H1 (cell line): Measurements from ENCODE around the gene ODR4.

ENCODE experiments used
- EP300 ChIP-seq, 2 experiments: IDR thresholded peaks; 1 replicate in 1 of 2; 2 replicates in 1 of 2; pipeline ENCODE4 v1.6.1; 2011 to 2012; ENCODE audit warnings: low read depth in 2 of 2, low read length in 2 of 2, mild to moderate bottlenecking in 2 of 2, borderline replicate concordance in 1 of 2, inconsistent platforms in 1 of 2, moderate library complexity in 1 of 2
- EZH2 ChIP-seq: fragments of 200-600 bp; sonication (generic); IDR thresholded peaks from 2 replicates; pipeline ENCODE4 v1.7.1; 2012; ENCODE audit warnings: low read depth, mild to moderate bottlenecking, moderate library complexity, low read length, inconsistent platforms; ENCODE audit not compliant: severe bottlenecking
- GABPA ChIP-seq: IDR thresholded peaks from 2 replicates; pipeline ENCODE4 v1.6.1; 2011; ENCODE audit warnings: mild to moderate bottlenecking, low read length, moderate library complexity, borderline replicate concordance; ENCODE audit not compliant: insufficient read depth
- GTF2F1 ChIP-seq: IDR thresholded peaks from 2 replicates; pipeline ENCODE4 v1.6.1; 2012; ENCODE audit warnings: low read depth, low read length, improper control_type of control experiment, borderline replicate concordance
- POLR2A ChIP-seq, 2 experiments: IDR thresholded peaks; 1 replicate in 1 of 2; 2 replicates in 1 of 2; pipeline ENCODE4 v1.6.1; 2011; ENCODE audit warnings: low read depth in 2 of 2, low read length in 2 of 2, mild to moderate bottlenecking in 2 of 2; ENCODE audit errors: control extremely low read depth in 1 of 2
- POLR2AphosphoS5 ChIP-seq: IDR thresholded peaks from 2 replicates; pipeline ENCODE4 v1.6.1; 2011; ENCODE audit warnings: low read depth, low read length
- SAP30 ChIP-seq: fragments of 300-600 bp; sonication (generic); IDR thresholded peaks from 2 replicates; pipeline ENCODE4 v1.7.1; 2012; ENCODE audit warnings: low read length, moderate library complexity, mild to moderate bottlenecking, inconsistent platforms; ENCODE audit not compliant: insufficient read depth, insufficient replicate concordance
- TBP ChIP-seq: IDR thresholded peaks from 2 replicates; pipeline ENCODE4 v1.6.1; 2011; ENCODE audit warnings: low read depth, low read length, improper control_type of control experiment
- TF ChIP-seq, protein P1 (sequence below), 3 experiments: IDR thresholded peaks; 1 replicate in 2 of 3; 2 replicates in 1 of 3; pipeline versions ENCODE4 v1.5.1 to v1.6.1; 2011; ENCODE audit warnings: low read length in 3 of 3, mild to moderate bottlenecking in 3 of 3, inconsistent platforms in 2 of 3, low read depth in 1 of 3, moderate library complexity in 1 of 3; ENCODE audit not compliant: insufficient read depth in 1 of 3; ENCODE audit errors: control extremely low read depth in 1 of 3
- TF ChIP-seq, protein P2 (sequence below): IDR thresholded peaks from 2 replicates; pipeline ENCODE4 v1.6.1; 2011; ENCODE audit warnings: low read length, improper control_type of control experiment

DNA sequence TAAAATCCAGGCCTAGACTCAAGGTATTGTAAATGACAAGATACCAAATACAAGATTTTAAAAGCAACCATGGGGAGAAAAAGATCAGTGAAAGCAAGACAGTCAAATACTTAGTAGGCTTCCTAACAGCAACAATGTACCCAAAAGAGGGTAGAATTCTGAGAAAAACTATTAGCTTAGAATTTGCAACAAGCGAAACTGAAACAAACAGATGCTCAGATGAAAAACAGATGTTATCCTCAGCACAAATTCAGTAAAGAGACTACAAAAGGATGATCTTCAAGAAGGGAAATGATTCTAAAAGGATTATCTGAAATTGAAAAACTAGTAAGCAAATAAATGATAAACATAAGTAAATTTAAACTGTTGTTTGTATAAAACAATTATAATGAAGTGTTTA lies 45.3 kb downstream of the ODR4 start:
- TF ChIP-seq, protein P1, sequence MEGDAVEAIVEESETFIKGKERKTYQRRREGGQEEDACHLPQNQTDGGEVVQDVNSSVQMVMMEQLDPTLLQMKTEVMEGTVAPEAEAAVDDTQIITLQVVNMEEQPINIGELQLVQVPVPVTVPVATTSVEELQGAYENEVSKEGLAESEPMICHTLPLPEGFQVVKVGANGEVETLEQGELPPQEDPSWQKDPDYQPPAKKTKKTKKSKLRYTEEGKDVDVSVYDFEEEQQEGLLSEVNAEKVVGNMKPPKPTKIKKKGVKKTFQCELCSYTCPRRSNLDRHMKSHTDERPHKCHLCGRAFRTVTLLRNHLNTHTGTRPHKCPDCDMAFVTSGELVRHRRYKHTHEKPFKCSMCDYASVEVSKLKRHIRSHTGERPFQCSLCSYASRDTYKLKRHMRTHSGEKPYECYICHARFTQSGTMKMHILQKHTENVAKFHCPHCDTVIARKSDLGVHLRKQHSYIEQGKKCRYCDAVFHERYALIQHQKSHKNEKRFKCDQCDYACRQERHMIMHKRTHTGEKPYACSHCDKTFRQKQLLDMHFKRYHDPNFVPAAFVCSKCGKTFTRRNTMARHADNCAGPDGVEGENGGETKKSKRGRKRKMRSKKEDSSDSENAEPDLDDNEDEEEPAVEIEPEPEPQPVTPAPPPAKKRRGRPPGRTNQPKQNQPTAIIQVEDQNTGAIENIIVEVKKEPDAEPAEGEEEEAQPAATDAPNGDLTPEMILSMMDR (IDR thresholded peaks at IDR 0.05; ENCODE audit: control extremely low read depth in 1 of 3, insufficient read depth in 1 of 3, low read depth in 1 of 3, low read length in 3 of 3) = no peak
- TF ChIP-seq POLR2A (IDR thresholded peaks at IDR 0.05; ENCODE audit: control extremely low read depth in 1 of 2, low read depth in 2 of 2, low read length in 2 of 2) (no peak), GABPA (no peak), POLR2AphosphoS5 (no peak), EZH2 (no peak), GTF2F1 (no peak), TBP (no peak), SAP30 (no peak), EP300 (IDR thresholded peaks at IDR 0.05; ENCODE audit: borderline replicate concordance in 1 of 2, low read depth in 2 of 2, low read length in 2 of 2) (no peak)
- TF ChIP-seq, protein P2, sequence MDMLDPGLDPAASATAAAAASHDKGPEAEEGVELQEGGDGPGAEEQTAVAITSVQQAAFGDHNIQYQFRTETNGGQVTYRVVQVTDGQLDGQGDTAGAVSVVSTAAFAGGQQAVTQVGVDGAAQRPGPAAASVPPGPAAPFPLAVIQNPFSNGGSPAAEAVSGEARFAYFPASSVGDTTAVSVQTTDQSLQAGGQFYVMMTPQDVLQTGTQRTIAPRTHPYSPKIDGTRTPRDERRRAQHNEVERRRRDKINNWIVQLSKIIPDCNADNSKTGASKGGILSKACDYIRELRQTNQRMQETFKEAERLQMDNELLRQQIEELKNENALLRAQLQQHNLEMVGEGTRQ = no peak
